GM12892 (cell line): Measurements from ENCODE around the gene TNXB. TPM values are rescaled to one million over a fixed set of nuclear protein-coding genes. Genes with fewer than 3 reads are reported as not detected.

Experiments used
- DNase-seq: peaks from one replicate; pipeline ENCODE4 v3.0.0; 2011; ENCODE audit not compliant: insufficient read length
- FAIRE-seq: peaks from 2 replicates; lab custom pipeline; 2011; peaks lifted over from hg19 to GRCh38; lab: Jason Lieb, UNC
- POLR2A ChIP-seq: IDR thresholded peaks from 2 replicates; pipeline ENCODE4 v1.6.1; 2011; ENCODE audit warnings: low read depth, low read length, control low read depth
- POLR2AphosphoS5 ChIP-seq: IDR thresholded peaks from 2 replicates; pipeline ENCODE4 v1.6.1; 2011; ENCODE audit warnings: low read depth, low read length, control low read depth
- TAF1 ChIP-seq: IDR thresholded peaks from 2 replicates; pipeline ENCODE4 v1.6.1; 2011; ENCODE audit warnings: low read depth, mild to moderate bottlenecking, control low read depth, low read length, borderline replicate concordance
- polyA plus RNA-seq: library from polyadenylated mRNA; unstranded; fragments of >200 nt; gene quantifications from one replicate; pipeline ENCODE4 v1.2.1, GENCODE V29; 2012; ENCODE audit warnings: missing spikeins, inconsistent platforms; ENCODE audit not compliant: missing spikeins

Gene TNXB
- 5.4 TPM for polyA plus RNA-seq

- TF ChIP-seq POLR2AphosphoS5: no peak
- TF ChIP-seq POLR2A: no peak
- TF ChIP-seq TAF1: no peak
Observed at GRCh38 chr6:32109114-32109764, at the start of gene TNXB. TNXB (minus strand) TSS chr6:32109338; CDS start chr6:32098198, 11,140 bp downstream.

GRCh38 chr6:32158052-32158451 is 48.9 kb upstream of the TNXB start:
- no peak for DNase-seq
- TF ChIP-seq POLR2AphosphoS5 (no peak), POLR2A (no peak), TAF1 (no peak)
- FAIRE-seq: no peak

More at GRCh38 chr6:32109114-32109764, at the start of gene TNXB:
- DNase-seq: no peak
- no peak for FAIRE-seq

GRCh38 chr6:32156891-32157290 is 47.8 kb upstream of the TNXB start:
- TF ChIP-seq POLR2A (no peak), POLR2AphosphoS5 (no peak), TAF1 (no peak)
- no peak for FAIRE-seq
- DNase-seq: no peak

GRCh38 chr6:32154514-32155161 is 45.5 kb upstream of the TNXB start:
- peak; percentile 88 for FAIRE-seq
- DNase-seq: peak; percentile 80
- TF ChIP-seq TAF1 (no peak), POLR2AphosphoS5 (no peak), POLR2A (no peak)

GRCh38 chr6:32153564-32154513 is 44.7 kb upstream of the TNXB start, which contains the start of gene PPT2:
PPT2 (plus strand) TSS chr6:32154141; CDS start chr6:32154595, 454 bp downstream.
- FAIRE-seq (peak; percentile 60), DNase-seq (no peak)
- no peak for TF ChIP-seq POLR2AphosphoS5
- TF ChIP-seq TAF1: no peak
- no peak for TF ChIP-seq POLR2A

- FAIRE-seq: no peak
- no peak for DNase-seq
- TF ChIP-seq POLR2A: no peak
- TF ChIP-seq TAF1: no peak
- TF ChIP-seq POLR2AphosphoS5: no peak
Observed at GRCh38 chr6:32152769-32153563, 43.8 kb upstream of the TNXB start.

- DNase-seq (no peak), FAIRE-seq (no peak)
- no peak for TF ChIP-seq POLR2AphosphoS5
- TF ChIP-seq POLR2A: no peak
- TF ChIP-seq TAF1: no peak
Observed at GRCh38 chr6:32151863-32152768, 43.0 kb upstream of the TNXB start, which contains the start of gene PRRT1. PRRT1 (minus strand) TSS chr6:32151939; CDS start chr6:32151827, 112 bp downstream.

GRCh38 chr6:32151181-32151862 is 42.2 kb upstream of the TNXB start:
- FAIRE-seq (no peak), DNase-seq (no peak)
- TF ChIP-seq TAF1 (no peak), POLR2A (no peak), POLR2AphosphoS5 (no peak)
